HG02610 (cell line): Measurements from ENCODE around the gene SLC25A44.
A peak's percentile ranks its signal among the peaks of the same experiment; 100 is the strongest.

Experiments used
- ATAC-seq: cut with Tn5 transposase; IDR thresholded peaks from one replicate; pipeline ENCODE4 v1.9.1; 2021; ENCODE audit warnings: mild to moderate bottlenecking, moderate library complexity; ENCODE audit not compliant: unreplicated experiment

SLC25A44 gene

GRCh38 chr1:156193488-156194299 is at the start of gene SLC25A44:
Gene SLC25A44, plus strand, starts transcription at chr1:156194104. Its CDS starts 5,744 bp downstream, at chr1:156199848.
- peak; percentile 94 for ATAC-seq

DNA sequence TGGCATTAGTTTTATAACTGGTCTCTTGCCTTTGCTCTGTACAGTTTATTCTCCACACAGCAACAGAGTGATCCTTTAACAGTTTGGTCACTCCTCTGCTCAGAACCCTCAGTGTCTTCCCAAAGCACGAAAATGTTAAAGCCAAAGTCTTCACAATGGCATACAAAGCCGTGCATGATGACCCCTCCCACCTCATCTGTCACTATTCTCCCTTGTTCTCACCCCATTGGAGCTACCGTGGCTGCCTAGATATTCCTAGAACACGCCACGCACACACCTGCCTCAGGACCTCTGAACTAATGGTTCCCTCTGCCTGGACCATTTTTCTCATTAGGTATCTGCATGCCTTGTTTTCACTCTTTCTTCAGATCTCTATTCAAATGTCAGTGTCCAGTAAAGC is 49.2 kb upstream of the SLC25A44 start:
- no peak for ATAC-seq

GRCh38 chr1:156145650-156146019 is 48.3 kb upstream of the SLC25A44 start:
- ATAC-seq = no peak

- no peak for ATAC-seq
Observed at GRCh38 chr1:156146020-156146768, 47.7 kb upstream of the SLC25A44 start.

GRCh38 chr1:156146769-156147405 is 47.0 kb upstream of the SLC25A44 start:
- ATAC-seq = no peak

- ATAC-seq = no peak
Observed at GRCh38 chr1:156148216-156148615, 45.7 kb upstream of the SLC25A44 start.

DNA sequence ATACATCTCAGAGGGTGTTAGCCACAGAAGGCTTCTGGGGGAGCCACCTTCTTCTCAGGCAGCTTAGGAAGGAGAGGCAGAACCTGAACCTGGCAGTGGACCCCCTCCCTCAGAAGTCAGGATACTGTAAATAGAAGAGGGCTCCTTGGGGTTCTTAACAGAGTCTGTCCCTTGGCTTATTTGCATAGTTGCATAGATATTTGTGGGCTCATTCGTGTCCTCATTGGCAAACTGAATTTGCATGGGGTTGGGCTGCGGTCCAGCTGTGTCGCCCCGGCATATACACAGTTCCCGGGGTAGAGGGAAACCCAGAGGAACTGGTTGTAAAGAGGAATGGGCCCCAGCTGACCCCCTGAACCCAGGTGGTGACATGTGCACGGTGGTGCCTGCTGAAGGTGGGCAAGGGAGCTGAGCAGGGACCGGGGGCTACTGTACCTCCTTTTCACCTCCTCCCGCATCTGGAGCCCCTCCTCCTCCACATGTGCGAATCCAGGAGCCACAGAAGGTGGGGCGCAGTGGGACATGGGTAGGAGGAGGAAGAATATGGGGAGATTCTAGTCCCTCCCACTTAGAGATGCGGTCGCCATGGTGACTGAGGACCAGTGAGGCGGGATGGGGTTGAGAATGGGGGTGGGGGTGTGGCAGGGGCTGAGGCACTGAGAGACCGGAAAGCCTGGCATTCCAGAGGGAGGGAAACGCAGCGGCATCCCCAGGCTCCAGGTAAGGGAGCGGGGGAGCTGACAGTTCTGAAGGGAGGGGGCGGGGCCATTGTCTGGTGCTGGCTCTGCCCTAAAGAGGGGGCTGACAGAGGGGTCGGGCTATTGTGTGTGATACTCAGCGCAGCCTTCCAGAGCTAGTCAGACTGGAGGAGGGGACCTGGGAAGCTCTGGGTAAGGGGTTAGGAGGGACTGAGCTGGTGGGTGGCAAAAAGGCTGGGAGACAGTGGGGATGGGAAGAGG is 44.3 kb upstream of the SLC25A44 start:
- ATAC-seq = peak; percentile 38

GRCh38 chr1:156150333-156151011 is 43.4 kb upstream of the SLC25A44 start:
- ATAC-seq = no peak

GRCh38 chr1:156151093-156151688 is 42.7 kb upstream of the SLC25A44 start:
- ATAC-seq = no peak

- ATAC-seq = no peak
Observed at GRCh38 chr1:156152628-156153027, 41.3 kb upstream of the SLC25A44 start.

DNA sequence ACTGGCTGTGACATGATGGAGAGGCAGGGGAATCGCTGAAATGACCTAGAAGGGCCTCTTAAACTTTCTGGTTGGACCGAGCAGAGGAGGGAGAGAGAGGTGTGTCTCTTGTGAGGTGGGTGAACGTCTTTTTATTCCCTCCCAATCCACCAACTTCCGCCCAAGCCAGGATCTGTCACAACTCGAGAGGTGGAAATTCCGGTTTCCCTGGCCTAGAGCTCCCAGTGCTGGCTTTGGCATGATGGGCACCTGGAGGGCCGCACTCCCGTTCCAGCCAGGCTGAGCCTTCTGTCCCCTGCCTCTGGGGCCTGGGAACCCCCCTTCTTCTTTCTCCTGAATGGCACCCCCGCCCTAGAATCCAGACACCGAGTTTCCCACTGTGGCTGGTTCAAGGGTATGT is 40.5 kb upstream of the SLC25A44 start, which contains the start of gene SEMA4A:
Gene SEMA4A (plus strand): TSS at position 224 of the 400 bp plus-strand sequence. CDS start 994 bp downstream, outside the sequence.
- ATAC-seq = no peak

GRCh38 chr1:156154317-156154749 is 39.6 kb upstream of the SLC25A44 start:
- ATAC-seq = peak; percentile 65

DNA sequence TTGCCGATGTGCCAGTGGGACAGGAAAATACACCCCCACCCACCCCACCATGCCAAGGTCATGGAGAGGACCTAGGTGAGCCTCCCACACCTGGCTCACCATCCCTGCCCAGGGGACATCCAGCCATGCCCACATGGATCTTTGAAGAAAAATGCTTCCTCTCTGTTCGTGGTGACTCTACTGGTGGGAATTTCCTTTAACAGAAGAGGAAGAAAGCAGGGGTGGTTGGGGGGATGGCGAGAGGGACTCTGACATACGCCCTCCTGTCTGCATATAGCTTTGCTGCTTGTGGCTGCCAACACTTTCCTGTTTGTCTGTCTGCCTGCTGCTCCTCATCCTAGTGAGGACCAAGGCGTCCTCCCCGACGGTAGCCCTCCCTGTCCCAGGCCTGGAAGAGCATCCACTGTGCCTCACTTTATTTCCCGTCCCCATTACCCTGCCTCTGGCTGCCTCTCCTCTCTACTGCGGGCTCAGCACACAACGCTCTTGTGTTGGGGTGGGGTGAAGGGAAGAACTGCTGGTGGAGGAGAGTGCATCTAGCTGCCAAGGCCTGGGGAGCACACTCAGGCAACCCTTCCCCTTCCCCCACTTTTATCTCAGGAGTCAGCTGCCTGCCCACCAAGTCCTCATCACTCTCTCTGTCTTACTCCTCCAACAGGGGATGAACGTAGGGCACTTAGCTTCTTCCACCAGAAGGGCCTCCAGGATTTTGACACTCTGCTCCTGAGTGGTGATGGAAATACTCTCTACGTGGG is 38.0 kb upstream of the SLC25A44 start:
- ATAC-seq = no peak

GRCh38 chr1:156157506-156157905 is 36.4 kb upstream of the SLC25A44 start:
- no peak for ATAC-seq

DNA sequence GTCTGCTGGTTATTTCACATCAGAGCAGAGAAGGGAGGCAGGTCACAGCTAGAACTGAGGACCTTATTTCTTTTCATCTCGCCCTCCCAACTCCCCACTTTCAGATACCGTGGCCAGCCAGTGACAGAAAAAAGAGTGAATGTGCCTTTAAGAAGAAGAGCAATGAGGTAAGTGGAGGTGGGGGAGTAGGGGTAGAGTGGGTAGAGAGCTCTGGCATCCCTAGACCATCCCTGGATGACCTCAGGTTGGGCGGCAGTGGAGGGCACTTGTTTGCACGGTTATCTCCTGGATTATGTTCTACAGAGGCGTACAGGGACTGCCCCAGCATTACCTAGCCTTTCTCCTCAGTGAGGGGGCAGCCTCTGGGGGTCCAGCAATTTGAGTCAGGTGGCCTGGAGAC is 35.9 kb upstream of the SLC25A44 start:
- ATAC-seq = no peak

- ATAC-seq = no peak
Observed at GRCh38 chr1:156160000-156160742, 33.7 kb upstream of the SLC25A44 start.

GRCh38 chr1:156160743-156161171 is 33.1 kb upstream of the SLC25A44 start:
- ATAC-seq = no peak
